GM03348 (cell line): ENCODE data around the gene TSC22D4.

Experiments
- DNase-seq: peaks from one replicate; pipeline ENCODE4 v3.0.0; 2012; ENCODE audit warnings: low spot score

TSC22D4 gene

DNA sequence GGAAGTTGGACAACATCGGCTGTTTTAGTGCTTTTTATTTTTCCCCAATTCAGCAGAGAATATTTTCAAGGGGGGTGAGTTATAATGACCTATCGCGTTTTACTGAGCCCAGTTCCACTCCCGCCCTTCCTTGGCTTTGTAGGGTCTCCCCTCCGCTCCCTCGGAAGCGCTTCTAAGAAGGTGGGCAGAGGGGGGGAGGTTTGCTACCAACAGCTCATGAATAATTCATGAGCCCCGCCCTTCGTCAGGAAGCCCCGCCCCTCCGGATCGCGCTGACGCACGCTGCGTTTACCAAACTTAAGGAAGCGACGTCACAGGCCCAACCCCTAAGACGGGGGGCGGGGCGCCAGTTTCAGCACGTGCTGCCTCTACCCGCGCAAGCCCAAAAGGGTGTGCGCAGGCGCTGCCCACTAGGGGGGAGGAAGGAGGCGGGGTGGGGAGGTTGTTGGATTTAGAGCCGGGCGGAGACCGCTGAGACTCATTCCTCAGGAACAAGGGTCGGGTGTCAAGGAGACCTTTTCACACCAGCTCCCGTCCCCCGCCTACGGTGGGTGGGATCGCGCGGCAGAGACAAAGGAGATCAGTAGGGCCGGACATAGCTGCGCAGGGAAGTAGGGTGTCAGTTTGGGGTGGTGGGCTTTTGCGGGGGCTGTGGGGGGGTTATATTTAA, 49.9 kb downstream of the TSC22D4 start:
- DNase-seq, result peak; percentile 97

- peak; percentile 96 for DNase-seq
Measured at GRCh38 chr7:100428199-100428966, 50.6 kb downstream of the TSC22D4 start, which contains the start of gene ZCWPW1. ZCWPW1 (minus strand) TSS chr7:100428703; CDS start chr7:100420649, 8,054 bp downstream.

DNA sequence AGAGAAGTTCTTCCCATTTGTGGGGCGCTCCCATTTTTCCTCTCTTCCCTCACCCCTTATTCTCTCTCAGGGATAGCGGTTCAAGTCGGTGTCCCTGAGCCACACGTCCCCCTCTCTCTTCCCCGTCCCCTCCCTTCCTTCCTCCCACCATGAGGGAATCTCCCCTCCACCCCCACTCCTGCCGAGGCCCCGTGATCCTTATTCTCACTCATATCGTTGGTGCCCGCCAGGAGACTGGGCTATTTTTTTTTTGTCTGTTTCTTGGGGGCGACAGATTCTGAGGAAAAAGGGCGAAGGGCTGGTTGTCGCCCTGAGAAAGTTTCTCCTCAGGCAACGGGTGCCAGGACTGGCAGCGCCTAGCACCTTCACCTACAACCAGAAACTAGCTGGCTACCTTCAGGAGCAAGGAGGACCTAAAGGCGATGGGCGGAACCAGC, 51.2 kb downstream of the TSC22D4 start:
- DNase-seq, result no peak

- no peak for DNase-seq
Measured at GRCh38 chr7:100426516-100426915, 52.5 kb downstream of the TSC22D4 start.

DNA sequence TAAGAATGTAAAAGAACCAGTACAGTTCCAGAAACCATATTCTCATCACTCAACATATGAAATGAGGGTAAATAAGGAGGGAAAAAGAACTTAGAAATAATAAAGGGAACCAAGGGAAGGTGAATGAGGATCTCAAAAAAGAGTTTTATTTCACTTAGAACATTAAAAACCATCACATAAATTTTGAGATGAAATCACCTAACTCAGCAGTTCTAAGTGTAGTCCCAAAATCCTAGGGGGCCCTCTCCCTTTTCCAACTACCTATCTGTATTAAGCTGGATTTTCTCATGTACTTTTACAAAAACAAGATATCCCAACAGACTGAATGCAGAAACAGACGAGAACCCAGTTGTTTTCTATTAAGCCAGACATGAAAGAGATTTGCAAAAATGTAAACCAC, 53.7 kb downstream of the TSC22D4 start:
- no peak for DNase-seq

- DNase-seq, result no peak
Measured at GRCh38 chr7:100423315-100423714, 55.7 kb downstream of the TSC22D4 start.

DNA sequence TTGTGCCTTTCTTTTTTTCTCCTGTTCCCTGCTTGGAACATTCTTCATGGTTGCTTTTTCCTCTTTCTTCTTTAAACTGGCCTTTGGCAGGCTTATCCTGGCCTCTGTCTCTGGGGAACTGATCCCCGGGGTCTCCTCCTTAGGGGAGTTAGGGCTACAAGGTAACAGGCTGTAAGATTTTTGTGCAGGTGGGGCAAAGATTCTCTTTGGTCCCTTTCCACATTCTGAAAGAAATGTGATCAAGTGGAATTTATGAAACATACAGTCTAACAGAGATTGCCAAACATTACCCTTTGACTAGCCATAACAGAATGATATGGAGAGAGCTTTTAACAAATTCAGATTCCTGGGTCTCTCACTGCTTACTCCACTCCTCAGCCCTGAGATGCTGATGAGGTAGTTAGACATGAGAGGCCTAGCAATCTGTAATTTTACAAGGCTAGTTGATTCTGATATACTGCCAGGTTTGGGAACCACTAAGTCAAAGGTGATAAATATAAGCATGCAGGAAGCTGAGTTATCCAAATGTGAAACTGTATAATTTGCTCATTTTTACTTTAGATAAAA, 59.3 kb downstream of the TSC22D4 start:
- no peak for DNase-seq

DNA sequence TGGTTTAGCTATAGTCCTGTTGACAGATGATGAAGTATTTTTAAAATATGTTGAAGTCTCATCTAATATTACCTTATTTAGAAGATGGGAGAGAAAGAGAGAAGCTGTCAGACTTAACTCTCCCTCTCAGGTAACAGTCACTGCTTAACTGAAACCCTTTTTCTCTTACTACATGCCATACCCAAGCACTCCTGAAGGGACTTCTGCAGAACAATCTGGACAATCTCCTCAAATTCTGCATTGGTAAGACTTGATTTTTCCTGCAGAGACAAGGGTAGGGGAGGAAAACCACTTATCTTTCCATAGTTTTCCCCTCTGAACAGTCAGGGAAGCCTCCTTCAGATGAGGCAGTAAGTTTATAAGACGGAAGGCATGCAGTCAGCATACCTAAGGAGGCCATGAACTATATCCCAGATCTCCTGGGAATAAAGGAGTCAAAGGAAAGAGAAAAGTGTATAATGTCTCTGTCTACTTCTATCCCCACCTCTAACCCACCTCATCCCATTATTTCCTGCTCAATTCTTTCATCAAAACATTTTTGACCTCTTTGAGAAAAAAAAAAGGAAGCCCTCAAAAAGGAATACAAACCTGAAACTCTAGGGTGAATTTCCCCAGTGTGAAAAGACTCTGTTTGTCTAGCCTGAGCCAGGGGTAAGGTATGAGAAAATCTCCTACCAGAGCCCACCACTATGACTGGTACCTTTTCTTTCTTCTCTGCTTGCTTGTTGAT, 59.9 kb downstream of the TSC22D4 start:
- DNase-seq, result no peak
